ENCODE data around the gene DHPS.
"Not testable (repeated sequence)": the region's sequence is repeated elsewhere in the genome, so short reads cannot be mapped to it uniquely, and the experiment has no call there.

The DHPS gene

DNA sequence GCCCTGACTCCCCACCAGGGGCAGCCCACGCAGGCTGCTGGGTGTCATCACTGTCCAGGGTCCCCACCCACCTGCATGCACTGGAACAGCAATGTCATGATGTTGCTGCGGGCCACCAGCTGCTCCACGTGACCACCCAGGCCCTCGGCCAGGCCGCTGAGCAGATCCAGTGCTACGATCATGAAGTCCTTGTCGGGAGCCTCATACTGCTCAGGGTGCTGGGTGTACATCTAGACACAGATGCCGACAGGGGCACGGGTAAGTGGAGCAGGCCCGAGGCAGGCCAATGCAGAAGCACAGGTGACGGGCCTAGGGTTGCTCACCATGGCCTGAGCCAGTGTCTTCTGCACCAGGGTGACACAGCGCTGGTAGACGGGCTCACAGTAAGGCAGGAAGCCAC, 23.5 kb upstream of the DHPS start:
- no peak for DNase-seq

- no peak for DNase-seq
Measured at GRCh38 chr19:12703046-12703445, 21.4 kb upstream of the DHPS start.

DNA sequence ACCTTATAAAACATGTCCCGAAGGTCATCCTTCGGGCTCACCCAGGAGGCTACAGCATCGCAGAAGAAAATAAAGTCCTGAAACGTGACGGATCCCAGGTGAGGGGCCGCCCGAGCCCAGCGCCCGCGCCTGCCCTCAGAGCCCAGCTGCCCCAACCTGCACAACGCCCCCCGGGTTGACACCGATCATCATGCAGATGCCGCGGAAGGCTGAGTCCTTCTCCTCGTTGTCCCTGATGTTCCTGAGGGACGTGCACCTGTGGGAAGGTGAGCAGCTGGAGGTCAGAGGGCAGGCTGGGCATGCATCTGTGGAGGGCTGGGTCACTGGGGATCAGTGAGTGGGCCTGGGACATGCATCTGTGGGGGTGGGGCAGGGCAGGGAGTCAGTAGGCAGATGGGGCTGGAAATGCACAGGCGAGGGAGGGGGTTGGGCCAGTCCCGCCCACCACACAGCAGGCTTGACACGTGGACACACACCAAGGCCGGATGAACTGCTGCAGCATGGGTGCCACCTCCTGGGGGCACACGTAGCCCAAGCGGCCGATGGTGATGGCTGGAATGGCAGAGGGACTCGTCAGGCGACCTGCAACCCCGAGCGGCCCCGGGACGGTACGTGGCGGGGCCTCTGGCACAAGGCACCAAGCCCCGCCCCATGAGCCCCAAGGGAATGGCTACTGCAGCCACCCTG, 20.1 kb upstream of the DHPS start:
- DNase-seq: no peak

DNA sequence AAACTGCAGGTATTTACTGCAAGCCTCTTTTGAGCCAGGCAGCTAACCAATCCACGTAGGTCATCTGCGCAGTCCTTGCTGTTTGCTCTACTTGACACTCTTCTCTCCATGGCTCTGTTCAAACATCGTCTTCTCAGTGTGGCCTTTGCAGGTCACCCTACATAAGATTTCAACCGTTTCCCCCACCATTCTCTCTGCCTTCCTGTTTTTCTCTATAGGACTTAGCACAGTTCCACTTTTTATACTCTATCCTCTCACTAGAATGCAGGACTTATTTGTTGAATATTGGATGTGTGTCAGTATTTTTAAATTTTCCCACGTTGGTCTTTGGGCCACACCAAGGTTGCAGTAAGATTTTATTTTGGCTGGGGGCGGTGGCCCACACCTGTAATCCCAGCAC, 16.5 kb upstream of the DHPS start:
- no peak for DNase-seq

DNA sequence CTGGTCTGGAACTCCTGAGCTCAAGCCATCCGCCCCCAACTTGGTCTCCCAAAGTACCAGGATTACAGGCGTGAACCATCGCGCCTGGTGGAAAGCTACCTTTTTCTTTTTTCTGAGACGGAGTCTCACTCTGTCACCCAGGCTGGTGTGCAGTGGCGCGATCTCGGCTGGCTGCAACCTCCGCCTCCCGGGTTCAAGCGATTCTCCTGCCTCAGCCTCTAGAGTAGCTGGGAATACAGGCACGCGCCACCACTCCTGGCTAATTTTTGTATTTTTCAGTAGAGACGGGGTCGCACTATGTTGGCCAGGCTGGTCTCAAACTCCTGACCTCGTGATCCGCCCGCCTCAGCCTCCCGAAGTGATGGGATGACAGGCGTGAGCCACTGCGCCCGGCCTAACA, 15.7 kb upstream of the DHPS start:
- not testable (repeated sequence) for DNase-seq

DNA sequence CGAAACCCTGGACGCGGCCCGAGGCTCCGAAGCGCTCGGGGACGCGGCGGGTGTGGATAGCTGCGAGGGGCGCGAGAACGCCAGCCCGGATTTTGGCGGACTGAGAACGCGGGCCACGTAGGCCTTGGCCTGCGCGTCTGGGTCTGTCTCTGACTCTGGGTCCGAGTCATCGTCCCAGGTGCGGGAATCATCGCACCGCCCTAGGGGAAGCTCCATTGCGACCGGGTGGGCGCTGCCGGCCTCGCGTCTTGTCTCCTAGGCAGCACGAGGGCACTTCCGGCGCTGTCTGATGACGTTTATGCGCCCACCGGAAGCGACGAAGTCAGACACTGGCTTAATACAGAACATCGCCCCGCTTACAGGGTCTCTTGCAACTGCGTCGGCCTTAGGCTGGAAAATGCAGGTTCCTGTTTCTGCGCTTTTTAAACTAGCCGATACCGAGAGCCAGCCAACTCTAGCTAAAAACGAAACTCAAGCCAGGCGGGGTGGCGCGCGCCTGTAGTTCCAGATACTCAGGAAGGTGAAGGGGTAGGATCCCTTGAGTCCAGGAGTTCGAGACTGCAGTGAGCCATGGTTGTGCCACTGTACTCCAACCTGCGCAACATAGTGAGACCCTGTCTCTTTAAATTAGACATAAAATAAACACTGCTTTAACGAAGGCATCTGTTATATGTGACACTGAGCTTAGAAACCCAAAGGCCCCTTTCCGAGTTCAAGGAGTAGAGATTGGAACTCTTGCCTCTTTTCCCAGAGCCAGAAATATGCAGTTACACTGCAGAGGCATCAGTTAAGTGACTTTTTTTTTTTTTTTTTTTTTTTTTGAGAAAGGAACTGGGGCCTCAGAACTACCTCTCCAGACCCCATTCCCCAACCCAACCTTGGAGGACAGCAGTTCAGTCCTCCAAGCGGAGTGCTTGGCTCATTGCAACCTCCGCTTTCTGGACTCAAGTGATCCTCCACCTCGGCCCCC, 15.0 kb upstream of the DHPS start, which contains the start of gene FBXW9:
FBXW9 (minus strand) TSS at position 266 of the 970 bp plus-strand sequence; CDS start at position 216, 50 bp downstream.
- DNase-seq: peak; percentile 65

- no peak for DNase-seq
Measured at GRCh38 chr19:12695997-12696365, 14.3 kb upstream of the DHPS start.

DNA sequence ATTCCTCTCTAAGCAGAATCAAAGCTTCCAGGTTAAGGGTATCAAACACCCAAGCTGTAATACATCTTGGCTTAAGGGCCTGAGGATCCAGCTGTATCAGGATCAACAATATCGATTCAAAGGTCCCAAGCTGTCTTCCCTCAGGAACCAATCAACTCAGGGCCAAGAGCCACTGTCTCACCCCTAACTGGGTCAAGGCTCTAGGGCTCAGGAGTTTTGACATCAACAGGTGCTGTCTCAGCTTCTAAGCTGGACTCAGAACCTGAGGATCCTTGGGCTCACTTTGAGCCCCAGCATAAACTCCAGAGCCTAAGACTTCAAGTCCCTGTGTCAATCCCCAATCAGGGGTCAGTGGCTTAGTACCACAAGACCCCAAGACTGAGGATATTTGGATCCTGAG, 13.8 kb upstream of the DHPS start:
- no peak for DNase-seq

- no peak for DNase-seq
Measured at GRCh38 chr19:12695096-12695495, 13.4 kb upstream of the DHPS start.

DNA sequence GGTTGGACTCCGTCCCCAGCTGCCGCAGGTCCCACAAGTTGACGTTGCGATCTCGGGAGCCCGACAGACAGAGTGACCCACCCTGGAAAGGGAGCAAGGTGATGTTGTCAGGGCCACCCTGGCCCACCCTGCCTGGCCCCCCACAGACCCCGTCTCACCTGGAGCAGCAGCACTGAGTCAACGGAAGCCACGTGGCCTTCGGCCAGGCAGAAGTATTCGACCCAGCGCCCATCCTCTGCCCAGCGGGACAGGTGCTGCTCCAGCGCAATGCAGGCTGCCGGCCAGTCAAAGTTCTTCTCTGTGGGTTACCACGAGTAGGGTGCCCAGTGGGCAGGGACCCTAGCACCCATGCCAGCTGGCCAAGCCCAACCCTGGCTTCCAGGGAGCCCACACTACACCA, 13.0 kb upstream of the DHPS start:
- no peak for DNase-seq

DNA sequence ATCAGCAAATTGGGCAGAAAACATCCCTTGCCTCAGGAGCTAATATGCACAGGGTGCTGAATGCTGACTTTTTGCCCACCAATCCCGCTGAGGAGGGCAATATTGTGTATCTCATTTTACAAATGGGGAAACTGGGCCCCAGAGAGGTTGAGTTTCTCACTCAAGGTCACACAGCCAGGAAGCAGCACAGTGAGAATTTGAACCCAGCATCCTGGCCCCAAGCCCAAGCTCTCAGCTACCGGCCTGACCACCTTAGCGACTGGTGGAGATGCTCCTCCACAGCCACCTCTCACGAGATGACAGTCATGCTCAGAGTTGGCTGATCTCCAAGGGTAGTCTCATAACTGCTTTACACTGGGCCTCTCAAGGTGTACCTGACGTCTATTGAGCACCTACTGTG, 11.3 kb upstream of the DHPS start:
- DNase-seq: no peak

DNA sequence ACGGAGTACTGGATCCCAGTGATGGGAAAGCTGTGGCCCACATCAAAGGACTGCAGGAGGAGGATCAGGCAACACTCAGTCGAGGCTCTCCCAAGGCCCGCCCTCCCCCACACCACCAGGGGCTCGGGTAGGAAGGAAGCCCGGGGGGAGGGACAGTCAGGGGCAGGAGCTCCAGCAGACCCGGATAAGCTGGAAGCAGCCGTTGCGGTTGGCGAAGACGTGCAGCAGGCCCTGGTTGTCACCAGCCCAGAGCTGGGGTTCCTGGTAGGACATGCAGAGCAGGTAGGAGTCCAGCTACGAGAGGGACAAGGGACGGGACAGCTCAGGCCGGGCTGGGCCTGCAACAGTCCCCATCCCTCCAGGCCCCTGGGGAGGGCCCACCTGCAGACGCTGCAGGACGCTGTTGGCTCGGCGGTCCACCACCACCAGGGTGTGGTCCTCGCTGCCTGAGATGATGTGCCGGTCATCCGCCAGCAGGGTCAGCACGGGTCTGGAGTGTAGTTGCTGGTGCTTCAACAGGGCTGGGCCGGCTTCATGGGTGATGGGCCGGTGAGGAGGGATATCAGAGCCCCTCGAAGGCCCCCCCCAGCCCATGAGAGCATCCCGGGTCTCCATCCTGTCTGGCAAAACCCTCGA, 8.0 kb upstream of the DHPS start:
- no peak for DNase-seq

DNA sequence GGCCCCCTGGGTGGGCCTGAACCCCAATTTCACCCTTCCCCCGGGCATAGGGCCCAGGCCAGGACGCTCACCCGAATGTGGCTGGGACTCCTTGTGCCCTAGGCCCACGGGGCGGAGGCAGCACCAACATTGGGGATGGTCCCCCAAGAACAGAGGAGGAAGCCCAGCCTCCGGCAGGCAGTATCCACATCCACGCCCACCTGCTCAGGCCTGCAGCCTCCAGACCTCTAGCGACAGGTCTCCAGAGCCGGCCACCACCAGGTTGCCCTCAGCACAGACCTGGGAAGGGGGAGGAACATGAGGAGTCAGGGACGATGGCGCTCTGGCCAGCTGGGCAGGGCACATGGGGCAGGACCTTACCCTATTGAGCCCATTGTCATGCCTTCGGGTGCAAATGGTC, 7.3 kb upstream of the DHPS start:
- DNase-seq: no peak

DNA sequence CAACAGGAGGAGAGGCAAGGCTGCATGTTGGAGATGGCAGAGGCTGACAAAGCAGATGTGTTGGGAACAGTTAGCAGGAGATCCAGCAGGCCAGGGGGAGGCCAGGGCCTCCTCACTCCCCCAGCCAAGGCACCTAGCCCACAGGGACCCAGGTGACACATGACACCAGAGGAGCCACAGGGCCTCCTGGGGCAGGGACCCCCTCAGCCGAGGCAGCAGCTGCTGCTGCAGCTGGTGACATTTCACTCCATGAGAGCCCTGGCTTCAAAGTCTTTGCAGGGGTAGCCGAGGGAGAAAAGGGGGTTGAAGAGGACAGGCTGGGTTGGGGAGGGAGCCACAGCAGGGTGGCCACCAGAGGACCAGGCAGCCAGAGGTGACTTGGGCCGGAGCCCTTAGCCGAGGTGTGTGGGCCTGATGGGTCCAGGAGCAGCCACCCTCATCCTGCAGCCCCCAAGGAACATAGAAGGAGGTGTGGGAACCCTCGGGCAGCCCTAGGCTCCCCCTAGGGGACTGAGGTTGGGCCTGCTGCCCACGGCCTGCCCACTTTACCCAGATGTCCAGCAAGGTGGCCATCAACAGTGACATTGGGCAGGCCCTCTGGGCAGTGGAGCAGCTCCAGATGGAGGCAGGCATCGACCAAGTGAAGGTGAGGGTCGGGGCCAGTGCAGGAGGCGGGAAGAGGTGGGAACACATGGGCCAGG, 6.0 kb upstream of the DHPS start, which contains the start of gene GNG14:
GNG14 (plus strand) TSS at position 503 of the 701 bp plus-strand sequence; CDS start at position 554, 51 bp downstream.
- no peak for DNase-seq

GRCh38 chr19:12685831-12686230, 4.2 kb upstream of the DHPS start:
- DNase-seq: no peak

DNA sequence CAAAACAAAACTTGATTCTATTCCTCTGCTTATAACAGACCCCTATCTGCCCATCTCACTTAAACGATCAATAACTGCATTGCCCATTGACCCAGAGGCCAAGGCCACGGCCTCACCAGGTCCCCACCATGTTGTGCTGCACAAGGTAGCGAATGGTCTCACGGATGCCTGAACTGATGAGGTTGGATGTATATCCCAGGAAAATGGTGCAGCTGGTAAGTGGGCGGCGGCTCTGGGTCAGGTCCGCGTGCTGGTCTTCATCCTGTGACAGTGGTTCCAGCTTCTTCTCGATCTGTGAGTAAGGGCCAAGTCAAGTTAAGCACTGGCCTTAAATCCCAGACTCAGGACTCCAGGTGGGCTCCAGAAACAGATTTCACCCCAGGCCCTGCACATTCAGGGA, 1.6 kb downstream of the DHPS start:
- DNase-seq: no peak

DNA sequence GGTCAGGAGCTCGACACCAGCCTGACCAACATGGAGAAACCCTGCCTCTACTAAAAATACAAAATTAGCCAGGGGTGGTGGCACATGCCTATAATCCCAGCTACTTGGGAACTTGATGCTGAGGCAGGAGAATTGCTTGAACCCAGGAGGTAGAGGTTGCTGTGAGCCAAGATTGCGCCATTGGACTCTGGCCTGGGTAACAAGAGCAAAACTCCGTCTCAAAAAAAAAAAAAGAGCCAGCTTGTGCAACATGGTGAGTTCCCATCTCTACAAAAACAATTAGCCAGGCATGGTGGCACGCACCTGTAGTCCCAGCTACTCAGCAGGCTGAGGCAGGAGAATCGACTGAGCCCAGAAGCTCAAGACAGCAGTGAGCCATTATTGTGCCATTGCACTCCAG, 3.6 kb downstream of the DHPS start:
- not testable (repeated sequence) for DNase-seq

DNA sequence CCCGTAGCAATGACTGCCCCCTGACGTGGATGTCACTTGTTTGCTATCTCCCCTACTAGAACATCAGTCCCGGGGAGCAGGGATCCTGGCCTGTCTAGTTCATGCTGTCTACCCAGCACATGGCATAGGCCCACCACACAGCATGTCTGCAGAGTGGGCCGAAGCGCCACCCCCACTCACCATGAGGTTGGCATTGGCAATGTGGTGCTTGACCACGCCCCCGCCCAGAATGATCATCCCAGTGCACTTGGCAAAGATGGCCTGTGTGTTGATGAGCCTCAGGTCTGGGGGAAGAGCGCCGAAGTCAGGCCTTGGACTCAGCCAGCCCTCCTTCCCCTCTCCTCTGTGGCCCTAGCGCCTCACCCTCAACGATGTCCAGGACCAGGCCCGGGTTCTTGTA, 4.8 kb downstream of the DHPS start:
- no peak for DNase-seq

DNA sequence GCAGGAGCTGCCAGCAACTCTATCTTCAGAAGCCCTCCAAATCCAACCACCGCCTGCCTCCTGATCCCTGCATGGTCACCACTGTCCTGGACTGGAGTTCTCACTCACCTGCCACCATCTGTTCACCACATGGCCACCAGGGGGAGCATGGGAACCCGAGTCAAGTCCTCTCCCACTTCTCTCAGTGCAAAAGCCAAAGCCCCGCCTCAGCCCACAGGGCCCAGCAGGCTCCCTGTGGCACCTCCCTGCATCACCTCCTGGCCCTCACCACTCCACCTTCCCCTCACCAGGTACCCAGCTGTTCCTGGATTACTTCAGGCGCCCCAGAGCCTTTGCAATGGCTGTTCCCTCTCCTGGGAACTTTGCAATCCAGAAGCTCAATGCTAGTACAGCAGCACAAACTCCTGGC, 5.3 kb downstream of the DHPS start:
- peak; percentile 70 for DNase-seq

DNA sequence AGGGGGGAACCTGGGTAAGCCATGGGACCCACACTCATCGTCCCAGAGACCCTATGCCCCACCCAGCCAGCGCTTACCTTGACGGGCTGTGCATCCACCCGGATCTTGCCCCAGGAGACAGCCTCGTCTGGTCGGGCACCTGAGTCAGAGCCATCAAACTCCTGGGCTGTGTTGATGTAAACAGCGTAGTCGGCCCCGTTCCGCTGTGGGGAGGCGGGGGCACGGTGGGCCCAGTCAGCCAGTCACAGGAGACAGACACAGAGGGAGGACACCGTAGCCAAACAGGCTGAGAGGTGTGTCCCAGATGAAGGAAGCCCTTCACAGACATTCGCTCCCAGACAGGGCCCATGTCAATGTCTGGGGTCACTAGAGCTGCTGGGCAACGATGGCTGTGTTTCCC, 5.7 kb downstream of the DHPS start:
- DNase-seq: no peak

DNA sequence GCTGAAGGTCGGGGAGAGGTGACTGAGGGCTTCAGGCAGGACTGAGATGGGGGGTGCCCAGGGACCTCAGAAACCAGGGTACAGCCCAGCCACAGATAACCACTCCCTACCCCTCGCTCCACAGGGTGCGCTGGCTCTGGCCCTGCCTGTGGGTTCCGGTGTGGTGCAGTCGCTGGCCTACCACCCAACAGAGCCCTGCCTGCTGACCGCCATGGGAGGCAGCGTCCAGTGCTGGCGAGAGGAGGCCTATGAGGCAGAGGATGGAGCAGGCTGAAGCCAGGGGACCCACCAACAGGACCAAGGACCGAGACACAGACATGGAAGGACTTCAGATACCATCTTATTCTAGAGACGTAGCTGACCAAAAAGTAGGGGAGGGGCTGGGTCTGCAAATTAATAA, 6.3 kb downstream of the DHPS start:
- no peak for DNase-seq

DNA sequence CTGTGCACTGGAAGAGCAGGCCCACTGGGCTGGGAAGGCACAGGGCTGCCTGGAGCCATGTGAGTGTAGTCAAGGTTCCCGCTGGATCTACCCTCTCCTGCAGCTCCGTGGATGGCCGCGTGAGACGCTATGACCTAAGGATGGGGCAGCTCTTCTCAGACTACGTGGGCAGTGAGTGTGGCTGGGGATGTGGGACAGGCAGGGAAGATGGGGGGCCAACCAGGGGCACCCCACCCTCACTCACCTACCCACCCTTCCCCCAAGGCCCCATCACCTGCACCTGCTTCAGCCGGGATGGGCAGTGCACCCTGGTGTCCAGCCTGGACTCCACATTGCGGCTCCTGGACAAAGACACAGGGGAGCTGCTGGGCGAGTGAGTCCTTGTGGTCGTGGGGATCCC, 8.9 kb downstream of the DHPS start:
- no peak for DNase-seq
